ENCODE results near the gene AUH.

- TF ChIP-seq REST (IDR thresholded peaks at IDR 0.05; ENCODE audit: low read depth) (no peak), CTCF (IDR thresholded peaks at IDR 0.05 in 2 of 3, conservative IDR thresholded peaks at IDR 0.05 in 1 of 3; ENCODE audit: borderline replicate concordance in 1 of 3, insufficient read depth in 1 of 3, low read depth in 2 of 3, low read length in 2 of 3) (no peak), POLR2AphosphoS5 (IDR thresholded peaks at IDR 0.05; ENCODE audit: low read depth, low read length) (no peak), EZH2 (IDR thresholded peaks at IDR 0.05) (no peak), EZH2phosphoT487 (IDR thresholded peaks at IDR 0.05; ENCODE audit: borderline replicate concordance) (no peak), EGR1 (IDR thresholded peaks at IDR 0.05; ENCODE audit: low read depth) (no peak), ATF3 (IDR thresholded peaks at IDR 0.05) (no peak), SIN3A (IDR thresholded peaks at IDR 0.05; ENCODE audit: low read depth) (no peak), YY1 (IDR thresholded peaks at IDR 0.05; ENCODE audit: extremely low read depth, insufficient replicate concordance, low read depth, low read length) (no peak), ZFX (IDR thresholded peaks at IDR 0.05) (no peak), POLR2A (IDR thresholded peaks at IDR 0.05; ENCODE audit: borderline replicate concordance, extremely low read depth, insufficient read depth, insufficient read length) (no peak), CBX3 (IDR thresholded peaks at IDR 0.05; ENCODE audit: low read depth) (no peak), ELF1 (IDR thresholded peaks at IDR 0.05; ENCODE audit: borderline replicate concordance, low read depth) (no peak), MAX (IDR thresholded peaks at IDR 0.05) (no peak)
These were observed 65.4 kb downstream of the AUH start for GRCh38 chr9:91296354-91296753.

Measured in HCT116 (cell line).